GM18873 (cell line): ENCODE data around the gene AEBP1.

Experiments
- ATAC-seq: cut with Tn5 transposase; IDR thresholded peaks from one replicate; pipeline ENCODE4 v1.9.1; 2021; ENCODE audit warnings: mild to moderate bottlenecking, moderate library complexity, moderate number of reproducible peaks; ENCODE audit not compliant: unreplicated experiment, low FRiP score

Gene AEBP1

DNA sequence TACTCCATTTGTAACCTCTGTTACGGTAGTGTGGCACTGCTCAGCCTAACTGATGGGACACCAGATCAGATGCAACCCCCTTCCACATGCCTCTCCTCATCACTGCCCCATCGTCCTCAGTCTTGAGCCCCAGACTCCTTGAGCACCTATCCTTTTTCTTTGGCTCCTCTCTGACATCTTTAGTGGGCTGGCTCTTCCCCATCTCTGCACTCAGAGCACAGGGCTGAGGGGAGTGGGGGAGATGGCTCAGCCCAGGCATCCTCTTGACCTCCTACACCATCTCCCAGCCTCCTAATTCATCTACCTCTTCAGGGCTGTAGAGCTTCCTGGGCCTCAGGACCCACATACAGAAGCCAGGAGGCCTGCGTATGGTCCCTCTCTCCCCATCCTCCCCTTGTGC lies 20.3 kb upstream of the AEBP1 start:
- no peak for ATAC-seq

DNA sequence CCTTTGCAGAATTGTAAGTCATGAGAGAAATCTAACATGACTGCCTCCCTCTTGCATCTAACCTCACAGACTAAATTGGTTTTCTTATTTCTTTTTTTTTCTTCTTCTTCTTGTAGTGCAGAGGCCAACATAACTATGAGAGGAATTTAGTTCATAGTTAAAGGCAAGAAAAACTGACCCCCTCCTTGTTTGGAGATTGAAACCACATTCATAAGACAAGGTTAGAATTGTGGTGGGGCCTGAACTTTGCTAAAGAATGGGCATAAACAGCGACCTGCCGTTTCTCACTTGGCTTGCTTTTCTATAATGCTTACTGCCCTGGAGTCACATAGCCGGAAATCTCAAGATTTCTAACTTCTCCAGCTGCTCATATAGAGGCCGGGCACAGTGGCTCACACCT lies 19.4 kb upstream of the AEBP1 start:
- ATAC-seq = no peak

DNA sequence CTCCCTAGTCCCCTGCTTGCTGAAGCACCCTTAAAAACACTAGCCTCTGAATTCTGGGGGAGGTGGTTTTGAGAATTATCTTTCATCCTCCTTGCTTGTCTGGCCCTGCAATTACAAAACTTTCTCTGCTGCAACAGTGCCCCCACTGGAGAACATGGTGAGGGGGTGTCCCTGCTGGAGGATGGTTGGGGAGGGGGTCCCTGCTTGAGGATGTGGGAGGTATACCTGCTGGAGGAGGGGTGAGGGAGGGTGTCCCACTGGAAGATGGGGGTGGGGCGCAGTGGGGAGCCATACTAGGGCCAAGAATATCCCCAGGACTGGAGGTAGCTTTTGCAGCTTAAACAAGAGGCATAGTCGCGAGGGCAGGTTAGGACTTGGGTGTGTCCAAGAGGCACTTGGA lies 18.6 kb upstream of the AEBP1 start:
- no peak for ATAC-seq

DNA sequence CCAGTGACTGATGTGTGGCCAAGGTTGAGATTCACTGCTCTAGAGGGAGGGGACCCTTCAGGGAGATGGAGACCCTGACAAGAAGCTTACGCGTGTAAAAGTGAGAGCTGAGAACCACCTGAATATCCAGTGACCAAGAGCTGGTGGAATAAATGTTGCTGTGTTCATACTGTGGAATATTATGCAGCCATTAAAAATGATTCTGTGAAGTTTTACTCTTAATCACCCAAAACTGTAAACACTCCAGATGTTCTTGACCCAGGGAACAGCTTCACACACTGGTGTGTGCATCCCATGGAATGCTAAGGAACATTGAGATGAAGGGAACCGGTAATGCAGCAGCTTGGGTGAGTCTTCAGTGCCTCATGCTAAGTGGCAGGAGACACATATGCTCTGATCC lies 17.5 kb upstream of the AEBP1 start:
- ATAC-seq = no peak

DNA sequence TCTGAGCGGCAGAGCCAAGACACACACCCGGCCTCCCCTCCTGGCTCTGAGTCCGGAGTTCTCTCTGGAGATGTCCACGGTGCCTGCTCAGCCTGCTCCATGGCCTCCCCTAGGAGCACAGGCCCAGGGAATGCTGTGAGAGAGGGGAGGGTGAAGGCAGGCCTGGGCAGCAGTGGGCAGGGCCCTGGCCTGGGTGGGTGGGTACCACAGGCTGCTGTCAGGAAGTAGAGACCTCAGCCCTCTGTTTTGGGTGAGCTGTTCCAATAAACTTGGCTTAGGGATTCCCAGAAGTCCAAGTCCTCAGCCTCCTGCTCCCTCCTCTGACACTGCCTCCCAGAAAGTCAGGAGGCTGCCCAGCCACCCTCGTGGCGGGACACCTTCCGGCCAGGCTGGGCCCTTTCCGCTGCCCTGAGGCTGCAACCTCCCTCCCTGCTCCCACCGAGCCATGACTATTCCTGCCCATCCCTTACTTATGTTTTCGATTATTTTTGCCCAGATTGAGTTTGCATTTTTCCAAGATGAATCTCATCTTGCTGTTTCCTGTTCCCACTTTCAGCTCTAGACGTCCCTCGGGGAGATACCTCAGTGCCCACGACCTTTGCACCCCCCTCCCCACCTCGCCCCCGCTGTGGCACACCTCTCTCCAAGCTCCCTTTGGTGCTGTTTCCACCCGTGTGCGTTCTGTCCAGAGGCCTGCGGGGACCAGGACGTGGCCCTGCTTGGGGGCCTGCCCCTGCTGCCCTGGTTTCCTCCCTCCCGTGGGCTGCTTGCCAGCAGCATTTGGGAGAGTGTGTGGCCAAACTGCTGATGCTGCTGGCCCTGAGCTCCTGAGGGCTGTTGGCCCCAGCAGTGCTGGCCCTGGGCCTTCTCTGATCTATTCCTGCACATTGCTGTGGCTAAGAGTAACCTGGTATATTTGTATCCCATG lies 16.0 kb upstream of the AEBP1 start:
- no peak for ATAC-seq

DNA sequence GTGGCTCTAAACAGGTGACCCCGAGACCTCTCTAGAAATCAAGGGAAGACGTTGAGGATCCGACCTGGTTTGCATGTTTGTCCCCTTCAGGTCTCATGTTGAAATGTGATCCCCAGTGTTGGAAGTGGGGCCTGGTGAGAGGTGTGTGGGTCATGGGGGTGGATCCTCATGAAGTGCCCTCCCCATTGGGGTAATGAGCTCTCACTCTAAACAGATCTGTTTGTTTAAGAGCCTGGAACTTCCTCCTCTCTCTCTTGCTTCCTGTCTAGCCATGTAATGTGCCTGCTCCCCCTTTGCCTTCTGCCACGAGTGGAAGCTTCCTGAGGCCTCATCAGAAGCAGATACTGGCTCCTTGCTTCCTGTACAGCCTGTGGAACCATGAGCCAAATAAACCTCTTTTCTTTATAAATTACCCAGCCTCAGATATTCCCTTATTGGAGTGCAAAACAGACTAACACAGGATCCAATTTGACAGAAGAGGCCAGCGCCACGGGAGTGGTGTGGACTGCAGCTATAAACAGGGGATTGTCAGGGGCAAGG lies 11.0 kb upstream of the AEBP1 start:
- ATAC-seq = no peak

DNA sequence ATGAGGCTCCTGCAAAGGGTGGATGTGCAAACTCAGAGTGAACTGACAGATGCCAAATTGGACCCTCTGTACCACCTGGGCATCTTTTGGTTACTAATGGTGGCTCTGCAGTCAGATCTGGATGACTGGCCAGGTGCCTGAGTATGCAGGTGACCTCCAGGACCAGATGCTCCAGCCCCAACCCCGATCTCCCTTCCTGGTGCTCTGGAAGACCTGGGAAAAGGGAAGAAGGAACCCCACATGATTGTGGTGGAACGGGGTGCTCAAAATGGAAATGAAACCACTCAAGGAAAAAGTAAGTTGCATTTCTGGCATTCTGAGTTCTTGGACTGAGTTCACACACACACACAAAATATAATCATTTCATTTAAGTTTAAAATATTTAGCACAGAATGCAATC lies 9.8 kb upstream of the AEBP1 start:
- no peak for ATAC-seq

DNA sequence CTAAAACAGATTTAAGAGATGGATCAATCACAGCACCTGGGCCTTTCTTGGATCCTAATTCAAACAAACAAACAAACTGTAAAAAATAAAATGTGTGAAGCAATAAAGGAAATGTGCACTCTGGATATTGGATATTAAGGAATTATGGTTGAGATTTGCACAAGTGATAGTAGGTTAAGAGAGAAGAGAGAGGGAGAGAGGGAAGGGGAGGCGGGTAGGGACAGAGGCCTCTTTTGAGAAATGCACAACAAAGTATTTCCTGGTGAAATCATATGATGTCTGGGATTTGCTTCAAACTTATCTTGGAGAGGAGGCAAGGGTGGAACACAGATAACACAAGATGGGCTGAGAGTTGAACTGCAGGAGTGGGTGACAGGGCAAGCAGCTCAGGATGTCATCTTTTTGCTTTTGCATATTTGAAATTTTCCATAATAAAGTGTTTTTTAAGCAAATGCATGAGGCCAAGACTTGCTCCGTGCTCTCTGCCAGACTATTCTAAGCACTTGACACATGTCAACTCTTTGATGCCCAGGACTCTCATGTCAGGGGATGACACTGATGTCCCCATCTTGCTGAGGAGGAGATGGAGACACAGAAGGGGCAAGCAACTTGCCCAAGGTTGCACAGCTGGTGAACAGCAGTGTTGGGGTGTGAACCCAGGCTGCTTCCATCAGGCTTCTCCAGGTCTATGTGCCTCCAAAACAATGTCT lies 9.1 kb upstream of the AEBP1 start:
- no peak for ATAC-seq

DNA sequence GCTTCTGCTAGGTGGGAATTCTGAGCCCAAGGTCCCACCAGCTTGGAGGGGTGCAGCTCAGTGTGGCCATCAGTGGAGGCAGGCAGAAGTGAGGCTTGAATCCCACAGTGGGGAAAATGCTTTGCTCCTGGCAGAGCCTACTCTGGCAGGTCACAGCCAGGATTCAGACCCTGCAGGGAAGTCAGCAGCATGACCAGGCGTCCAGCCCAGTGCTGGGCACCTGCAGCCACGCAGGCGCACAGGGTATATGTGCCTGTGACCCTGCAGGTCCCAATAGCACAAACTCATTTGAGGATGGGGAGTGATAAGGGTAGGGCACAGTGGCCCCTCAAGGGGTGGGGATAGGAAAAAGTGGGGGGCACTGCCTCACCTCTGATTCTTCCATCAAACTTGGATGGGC lies 8.4 kb upstream of the AEBP1 start:
- no peak for ATAC-seq

DNA sequence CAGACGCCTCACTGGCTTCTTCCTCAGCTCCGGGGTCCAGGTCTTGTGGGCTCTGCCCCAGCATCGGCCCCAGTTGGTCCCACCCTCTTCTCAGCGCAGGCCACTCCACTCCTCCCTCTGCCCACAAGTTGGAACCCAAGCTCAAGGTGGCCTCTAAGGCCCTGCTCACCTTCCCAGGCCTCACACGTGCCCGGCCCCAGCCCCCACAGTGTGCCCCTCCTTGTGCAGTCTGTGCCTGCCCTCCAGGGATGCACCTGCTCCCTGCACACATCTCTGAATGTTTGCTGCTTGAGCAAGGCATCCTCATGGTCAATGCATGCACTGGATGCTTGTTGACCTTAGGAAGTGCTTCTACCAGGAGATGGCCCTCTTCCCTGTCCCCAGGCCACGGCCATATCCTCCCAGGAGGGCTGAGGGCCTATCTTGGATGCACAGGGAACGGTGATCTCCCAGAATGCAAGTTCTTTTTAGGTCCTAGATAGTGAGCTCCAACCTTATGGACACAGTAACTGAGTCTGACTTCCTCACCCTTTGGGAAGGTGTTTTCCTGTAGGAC lies 7.7 kb upstream of the AEBP1 start:
- ATAC-seq = no peak

DNA sequence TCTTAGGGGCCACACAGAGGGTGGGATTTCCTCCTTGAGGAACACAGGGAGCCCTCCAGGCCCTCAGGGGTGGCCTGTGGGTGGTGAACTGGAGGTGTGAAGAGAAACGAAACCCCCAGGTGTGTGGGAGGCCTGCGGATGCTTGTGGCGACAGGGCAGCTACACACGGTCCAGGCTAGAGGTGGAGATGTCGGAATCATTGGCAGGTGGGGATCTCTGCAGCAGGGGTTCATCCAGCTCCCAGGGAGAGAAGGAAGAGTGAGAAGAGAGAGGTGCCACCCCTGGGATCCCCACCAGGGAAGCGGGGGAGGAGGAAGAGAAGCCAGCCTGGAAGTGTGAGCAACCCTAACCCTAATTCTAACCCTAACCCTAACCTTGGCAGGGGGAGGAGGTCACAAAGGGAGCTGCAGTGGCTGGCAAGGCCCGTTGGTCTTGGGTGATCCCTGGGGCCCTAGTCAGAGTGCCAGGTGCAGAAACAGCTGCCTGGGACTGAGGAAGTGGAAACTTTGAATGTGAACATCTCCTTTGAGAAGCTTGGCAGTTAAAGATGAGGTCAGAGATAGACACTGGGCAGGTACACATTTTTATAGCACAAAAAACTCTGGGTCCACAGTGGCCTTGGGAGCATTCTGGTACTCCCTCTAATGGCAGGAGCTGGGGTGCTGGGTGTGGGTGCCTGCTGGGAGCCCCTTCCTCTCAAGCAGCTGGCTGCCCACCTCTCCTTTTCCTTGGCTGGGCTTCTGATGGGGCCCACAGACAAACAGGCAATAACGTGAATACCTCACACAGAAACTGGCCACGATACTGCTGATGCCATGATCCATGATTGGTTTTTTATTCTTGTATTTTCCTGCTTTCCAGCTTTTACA lies 6.8 kb upstream of the AEBP1 start:
- no peak for ATAC-seq

DNA sequence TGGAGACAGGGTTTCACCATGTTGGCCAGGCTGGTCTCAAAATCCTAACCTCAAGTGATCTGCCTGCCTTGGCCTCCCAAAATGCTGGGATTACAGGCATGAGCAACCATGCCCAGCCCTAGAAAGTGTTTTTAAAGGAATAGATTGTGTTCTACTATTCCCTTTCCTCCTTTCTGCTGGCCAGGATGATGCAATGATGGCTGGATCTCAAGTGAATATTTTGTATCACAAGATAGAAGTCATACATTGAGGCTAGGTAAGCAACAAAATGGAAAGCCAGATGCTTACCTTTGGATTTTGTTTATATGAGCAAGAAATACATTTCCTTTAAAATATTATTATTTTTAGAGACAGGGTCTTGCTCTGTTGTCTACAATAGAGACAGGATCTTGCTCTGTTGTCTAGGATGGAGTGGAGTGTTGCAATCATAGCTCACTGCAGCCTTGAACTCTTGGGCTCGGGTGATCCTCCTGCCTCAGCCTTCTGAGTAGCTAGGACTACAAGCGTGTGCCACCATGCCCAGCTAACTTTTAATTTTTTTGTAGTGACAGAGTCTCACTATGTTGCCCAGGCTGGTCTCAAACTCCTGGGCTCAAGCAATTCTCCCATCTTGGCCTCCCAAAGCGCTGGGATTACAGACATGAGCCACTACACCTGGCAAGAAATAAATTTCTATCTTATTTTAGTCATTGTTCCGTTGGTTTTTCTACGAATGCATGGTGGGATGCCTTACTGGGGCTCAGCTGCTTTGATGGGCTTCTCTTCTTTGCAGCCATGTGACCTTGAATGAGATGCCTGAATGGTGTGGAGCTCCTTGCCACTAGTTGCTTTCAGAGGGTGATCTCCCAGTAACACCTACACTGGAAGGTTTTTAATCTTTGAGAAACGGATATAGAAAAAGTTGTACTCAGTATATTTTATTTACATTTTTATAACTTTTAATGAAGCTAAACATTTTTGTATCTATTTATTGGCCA lies 5.8 kb upstream of the AEBP1 start:
- ATAC-seq = no peak

DNA sequence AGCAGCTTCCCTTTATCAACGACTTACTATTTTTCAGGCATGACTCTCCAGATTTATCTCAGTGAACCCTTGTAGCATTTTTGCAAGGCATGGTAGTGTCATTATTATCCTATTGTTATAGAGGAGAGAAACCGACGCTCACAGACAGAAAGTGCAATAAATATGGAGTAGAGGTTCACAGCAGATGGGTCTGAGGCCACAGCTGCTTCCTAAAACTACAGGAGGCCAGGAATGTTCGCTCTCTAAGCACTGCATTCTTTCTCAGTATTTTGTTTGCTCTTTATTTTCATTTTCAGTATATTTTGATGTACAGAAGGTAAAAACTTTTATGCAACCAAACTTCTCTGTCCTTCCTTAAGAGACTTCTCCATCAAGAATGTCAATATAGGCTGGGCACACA lies 4.5 kb upstream of the AEBP1 start:
- no peak for ATAC-seq

DNA sequence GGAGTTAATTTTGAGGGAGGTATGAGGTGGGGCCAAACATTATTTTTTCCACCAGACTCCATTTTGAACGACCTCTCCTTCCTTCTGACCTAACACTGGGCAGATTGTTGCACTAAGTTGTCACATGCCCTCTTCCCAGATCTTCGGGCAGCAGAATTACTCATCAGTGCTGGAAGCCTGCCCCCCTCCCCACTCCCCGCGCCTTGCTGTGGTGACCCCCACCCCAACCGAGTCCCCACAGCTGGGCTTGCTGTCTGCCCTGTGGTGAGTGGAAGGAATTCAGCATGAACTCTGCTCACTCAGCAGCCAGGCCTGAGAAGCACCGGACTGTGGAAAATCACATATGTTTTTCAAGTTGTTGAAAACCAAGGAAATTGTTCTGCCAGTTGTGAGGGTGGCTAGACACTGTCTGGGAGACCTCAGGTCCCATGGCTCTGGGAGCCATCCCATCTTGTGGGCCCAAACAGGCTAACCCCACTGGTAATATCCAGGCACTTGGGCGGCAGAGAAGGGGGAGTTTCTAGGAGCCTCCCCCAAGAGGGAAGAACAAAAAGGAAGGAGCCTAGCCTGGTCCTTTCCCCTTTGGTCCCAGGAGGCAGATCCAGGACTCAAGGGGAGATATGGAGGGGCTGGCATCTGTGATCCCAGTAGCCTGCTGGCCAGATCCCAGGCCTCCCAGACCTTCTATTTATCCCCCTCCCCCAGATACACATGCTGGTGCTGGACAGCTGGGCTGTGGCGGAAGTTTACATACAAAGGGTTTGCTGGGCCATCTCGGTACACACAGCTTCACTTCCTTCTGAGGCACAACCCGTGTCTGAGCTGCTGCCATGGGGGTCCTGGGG lies 3.5 kb upstream of the AEBP1 start:
- no peak for ATAC-seq

DNA sequence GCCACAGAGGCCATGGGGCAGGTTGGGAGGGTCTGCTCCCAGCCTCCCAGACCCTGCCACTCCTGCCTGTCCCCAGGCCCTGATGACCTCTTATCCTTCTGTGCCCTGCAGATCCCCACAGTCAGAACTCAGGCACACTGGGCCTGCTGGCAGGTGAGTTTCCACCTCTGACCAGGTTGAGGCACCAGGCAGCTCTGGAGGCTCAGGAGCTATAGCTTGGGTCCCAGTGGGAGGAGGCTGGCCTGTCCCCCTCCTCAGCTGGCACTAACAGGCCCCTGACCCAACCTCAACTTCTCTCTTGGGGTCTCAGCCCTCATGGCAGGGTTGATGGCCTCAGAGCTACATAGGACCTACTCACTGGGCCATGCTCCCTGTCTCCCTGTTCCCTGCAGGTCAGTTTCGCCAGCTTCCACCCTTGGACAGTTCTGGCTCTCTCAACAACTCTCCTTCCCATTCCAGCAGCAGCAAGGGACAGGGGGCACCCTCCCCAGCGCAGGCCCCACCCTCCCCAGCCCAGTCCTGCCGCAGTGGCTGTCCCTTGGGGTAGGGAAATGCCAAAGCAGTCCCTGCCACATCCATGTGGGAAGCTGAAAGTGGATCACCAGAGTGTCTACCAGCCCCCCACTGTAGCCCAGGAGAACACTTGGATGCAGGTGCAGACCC lies 2.7 kb upstream of the AEBP1 start:
- ATAC-seq = no peak

DNA sequence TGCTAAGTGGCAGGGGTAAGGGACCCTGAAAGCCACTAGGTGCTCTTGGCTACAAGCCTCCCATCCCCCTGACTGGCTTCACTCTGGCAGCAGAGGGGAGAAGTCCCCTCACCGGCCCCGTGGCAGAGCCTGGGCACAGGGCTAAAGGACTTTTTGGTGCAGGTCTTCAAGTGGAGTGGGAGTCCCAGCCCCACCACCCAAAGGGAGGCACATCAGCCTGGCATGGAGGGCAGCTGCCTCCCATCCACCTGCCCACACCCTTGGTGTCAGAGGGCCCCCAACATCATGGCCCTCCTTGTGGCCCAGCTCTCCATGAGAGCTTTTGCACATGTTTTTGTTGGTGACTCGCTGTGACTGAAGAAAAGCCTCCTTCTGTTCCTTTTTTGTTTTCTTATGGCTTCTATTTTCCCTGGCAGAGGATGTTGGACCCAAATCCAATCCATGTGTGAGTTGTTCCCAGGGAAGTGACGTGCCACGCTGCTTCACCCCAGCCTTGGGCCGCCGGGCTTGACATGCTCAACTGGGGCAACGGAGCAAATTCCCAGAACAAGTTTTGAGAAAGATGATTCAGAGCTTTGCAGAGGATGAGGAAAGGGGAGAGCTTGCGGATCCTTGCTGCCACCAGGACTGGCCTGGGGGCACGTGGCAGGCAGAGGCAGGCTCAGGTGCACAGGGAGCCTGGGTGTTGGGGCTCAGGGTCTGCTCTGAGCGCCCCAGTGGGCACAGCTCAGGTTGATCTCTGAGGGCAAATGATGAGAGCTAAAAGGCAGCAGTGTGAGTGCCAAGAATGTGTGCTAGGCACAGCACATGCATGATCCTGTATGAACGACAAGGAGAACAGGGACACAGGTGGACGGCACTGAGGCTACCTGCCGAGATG lies 1.9 kb upstream of the AEBP1 start:
- ATAC-seq = no peak
